ENCODE measurements around the gene RPS23. TPM values are rescaled to one million over a fixed set of nuclear protein-coding genes. Genes with fewer than 3 reads are reported as not detected.

The RPS23 gene
- total and polyA plus RNA-seq, 8 donors: 1,279 to 4,002 (median 3,342) TPM

DNA sequence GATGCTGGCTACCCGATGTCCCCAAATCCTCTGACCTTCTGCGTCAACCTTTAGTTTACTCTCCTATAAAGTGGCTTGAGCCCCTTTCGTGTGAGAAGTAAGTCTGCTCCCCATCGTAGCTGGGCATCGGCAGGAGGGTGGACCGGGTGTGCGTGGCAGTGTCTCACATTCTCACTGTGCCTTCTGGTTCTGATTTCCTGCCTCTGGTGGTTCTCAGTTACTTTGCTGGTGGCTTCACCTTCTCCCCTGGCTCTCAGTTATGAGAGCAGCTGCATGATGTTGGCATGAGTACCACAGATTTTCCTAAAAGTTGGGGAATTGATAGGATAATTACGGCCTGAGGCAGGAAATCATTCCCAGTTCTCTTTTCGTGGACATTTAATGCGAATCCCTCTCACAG, 47.0 kb upstream of the RPS23 start:
- H3K27me3 ChIP-seq: no peaks in the 10 kb centered on the region
- no peaks in the 10 kb centered on the region for H3K36me3 ChIP-seq
- no peak for ATAC-seq
- H3K4me3 ChIP-seq: no peak overlapping the region
- TF ChIP-seq, protein P1, sequence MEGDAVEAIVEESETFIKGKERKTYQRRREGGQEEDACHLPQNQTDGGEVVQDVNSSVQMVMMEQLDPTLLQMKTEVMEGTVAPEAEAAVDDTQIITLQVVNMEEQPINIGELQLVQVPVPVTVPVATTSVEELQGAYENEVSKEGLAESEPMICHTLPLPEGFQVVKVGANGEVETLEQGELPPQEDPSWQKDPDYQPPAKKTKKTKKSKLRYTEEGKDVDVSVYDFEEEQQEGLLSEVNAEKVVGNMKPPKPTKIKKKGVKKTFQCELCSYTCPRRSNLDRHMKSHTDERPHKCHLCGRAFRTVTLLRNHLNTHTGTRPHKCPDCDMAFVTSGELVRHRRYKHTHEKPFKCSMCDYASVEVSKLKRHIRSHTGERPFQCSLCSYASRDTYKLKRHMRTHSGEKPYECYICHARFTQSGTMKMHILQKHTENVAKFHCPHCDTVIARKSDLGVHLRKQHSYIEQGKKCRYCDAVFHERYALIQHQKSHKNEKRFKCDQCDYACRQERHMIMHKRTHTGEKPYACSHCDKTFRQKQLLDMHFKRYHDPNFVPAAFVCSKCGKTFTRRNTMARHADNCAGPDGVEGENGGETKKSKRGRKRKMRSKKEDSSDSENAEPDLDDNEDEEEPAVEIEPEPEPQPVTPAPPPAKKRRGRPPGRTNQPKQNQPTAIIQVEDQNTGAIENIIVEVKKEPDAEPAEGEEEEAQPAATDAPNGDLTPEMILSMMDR (IDR thresholded peaks at IDR 0.05): no peak
- no peak for DNase-seq
- H3K27ac ChIP-seq: no peak overlapping the region
- H3K9me3 ChIP-seq: no peaks in the 10 kb centered on the region
- intact Hi-C loops (cut with DNase I): no loop called here
- H3K4me1 ChIP-seq: no peaks in the 10 kb centered on the region

DNA sequence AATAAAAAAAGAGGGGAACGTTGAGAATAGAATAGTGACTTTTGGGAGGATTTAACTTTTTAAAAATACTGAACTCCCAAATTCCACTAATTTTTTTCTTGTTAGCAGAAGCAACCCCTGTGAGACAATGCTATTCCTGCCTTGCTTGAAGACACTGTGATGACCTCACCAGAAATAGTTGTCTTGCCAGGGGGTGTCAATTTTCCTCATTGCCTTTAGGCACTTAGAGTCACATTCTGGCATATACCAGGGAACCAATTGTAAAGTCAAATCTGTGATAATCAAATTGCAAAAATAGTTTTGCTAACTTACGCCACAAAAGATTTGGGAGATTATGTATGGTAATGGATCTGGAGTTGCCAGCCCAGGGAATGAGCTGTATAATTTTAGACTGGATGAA, 42.8 kb upstream of the RPS23 start:
- ATAC-seq (no peak), DNase-seq (no peak)
- Histone ChIP-seq H3K36me3 (no peaks in the 10 kb centered on the region), H3K9me3 (no peaks in the 10 kb centered on the region), H3K27me3 (no peaks in the 10 kb centered on the region), H3K4me3 (no peak overlapping the region), H3K27ac (no peak overlapping the region), H3K4me1 (no peaks in the 10 kb centered on the region)
- TF ChIP-seq, protein P1 (IDR thresholded peaks at IDR 0.05): no peak
- intact Hi-C loops (cut with DNase I): no loop called here

DNA sequence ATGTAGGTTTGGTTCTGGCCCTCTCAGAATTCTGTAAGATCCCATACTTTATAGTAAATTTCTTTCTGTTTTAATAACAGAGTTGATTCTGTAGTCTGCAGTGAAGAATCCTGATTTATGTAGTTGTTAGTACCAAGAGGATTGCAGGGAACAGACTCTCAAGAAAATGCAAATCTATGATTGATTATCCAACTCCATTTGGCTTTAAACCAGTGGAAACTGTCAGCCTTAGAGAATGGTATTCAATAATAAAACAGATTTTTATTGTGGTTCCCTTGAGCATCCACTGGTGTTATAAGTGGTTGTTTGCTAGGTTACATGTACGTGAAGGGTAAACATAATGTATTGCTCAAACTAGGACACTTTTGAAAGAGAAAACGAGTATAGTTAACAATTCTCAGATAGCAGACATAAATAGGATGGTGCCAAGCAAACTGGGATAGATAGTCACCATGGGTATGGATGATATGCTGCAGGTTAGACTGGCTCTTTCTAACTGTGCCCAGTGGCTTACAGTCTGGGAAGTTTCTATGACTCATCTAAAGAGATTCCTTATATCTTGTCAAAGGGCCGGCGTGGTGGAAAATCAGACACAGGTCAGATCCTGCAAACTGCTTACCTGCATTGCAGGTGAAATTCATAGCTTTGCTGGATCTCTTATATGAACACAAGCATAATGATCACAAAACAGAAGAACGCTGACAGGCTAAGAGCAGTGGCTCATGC, 41.7 kb upstream of the RPS23 start:
- TF ChIP-seq, protein P1 (IDR thresholded peaks at IDR 0.05): no peak
- Histone ChIP-seq H3K4me3 (no peak overlapping the region), H3K27ac (no peak overlapping the region), H3K36me3 (no peaks in the 10 kb centered on the region), H3K9me3 (no peaks in the 10 kb centered on the region), H3K4me1 (no peaks in the 10 kb centered on the region), H3K27me3 (no peaks in the 10 kb centered on the region)
- intact Hi-C loops (cut with DNase I): no loop called here
- no peak for DNase-seq
- ATAC-seq: no peak

DNA sequence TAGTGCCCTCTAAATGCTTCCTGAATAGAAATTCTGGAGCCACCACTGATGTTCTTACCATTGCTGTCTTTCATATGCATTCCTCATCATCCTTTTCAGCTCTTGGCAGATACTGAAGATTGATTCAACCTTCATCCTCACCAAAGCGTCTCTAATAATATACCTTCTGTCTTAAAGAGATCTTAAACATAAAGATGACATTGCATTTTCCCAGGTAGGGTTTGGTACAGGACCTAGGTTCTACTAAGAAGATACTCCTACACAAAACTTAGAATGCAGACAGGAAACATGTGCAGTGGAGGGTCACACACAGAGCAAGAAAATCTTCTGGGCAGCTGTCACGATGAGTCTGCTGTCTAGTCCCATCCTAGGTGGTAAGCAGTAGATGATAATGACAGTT, 41.0 kb upstream of the RPS23 start:
- intact Hi-C loops (cut with DNase I): no loop called here
- TF ChIP-seq, protein P1 (IDR thresholded peaks at IDR 0.05): no peak
- no peak for DNase-seq
- Histone ChIP-seq H3K4me3 (no peak overlapping the region), H3K36me3 (no peaks in the 10 kb centered on the region), H3K27me3 (no peaks in the 10 kb centered on the region), H3K9me3 (no peaks in the 10 kb centered on the region), H3K27ac (no peak overlapping the region), H3K4me1 (no peaks in the 10 kb centered on the region)
- ATAC-seq: no peak

DNA sequence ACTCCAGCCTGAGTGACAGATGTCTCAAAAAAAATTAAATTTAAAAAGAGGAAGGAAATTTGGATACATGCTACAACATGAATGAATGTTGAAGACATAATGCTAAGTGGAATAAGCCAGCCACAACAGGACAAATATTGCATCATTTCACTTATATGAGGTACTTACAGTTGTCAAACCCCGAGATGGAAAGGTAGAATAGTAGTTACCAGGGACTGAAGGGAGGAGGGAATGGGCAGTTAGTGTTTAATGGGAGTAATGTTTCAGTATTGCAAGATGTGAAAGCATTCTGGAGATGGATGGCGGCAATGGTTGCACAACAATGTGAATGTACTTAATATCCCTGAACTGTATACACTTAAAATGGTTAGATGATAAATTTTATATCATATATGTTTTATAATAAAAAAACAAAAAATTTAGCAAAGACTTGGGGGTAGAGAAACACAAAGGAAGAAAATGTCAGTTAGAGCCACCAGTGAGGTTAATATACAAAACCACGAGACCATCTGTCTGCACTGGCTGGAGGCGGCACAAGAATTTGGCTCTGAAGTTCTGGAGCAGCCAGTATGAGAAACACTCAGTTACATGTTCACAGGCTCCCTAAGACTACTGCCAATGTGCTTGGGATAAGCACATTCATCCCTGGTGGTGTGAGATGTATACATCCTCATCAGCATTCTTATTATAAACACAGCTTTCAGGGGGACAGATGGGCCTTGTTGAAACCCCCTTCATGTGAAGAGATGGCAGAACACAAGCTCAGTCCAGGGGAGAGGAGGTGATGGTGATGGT, 37.0 kb upstream of the RPS23 start:
- Histone ChIP-seq H3K27ac (no peak overlapping the region), H3K4me1 (no peaks in the 10 kb centered on the region), H3K9me3 (no peaks in the 10 kb centered on the region), H3K36me3 (no peaks in the 10 kb centered on the region), H3K4me3 (no peak overlapping the region), H3K27me3 (no peaks in the 10 kb centered on the region)
- TF ChIP-seq, protein P1 (IDR thresholded peaks at IDR 0.05): no peak
- intact Hi-C loops (cut with DNase I): no loop called here
- no peak for DNase-seq
- ATAC-seq: no peak
